K562 (cell line): ENCODE results near the gene RPS6KA2. TPM values are rescaled to one million over a fixed set of nuclear protein-coding genes. Genes with fewer than 3 reads are reported as not detected.

Experiments
- ATAC-seq: fragments of 200-7000 bp; cut with Tn5 transposase; 3 replicates; pipeline ENCODE4 v1.9.1; 2020; ENCODE audit warnings: moderate library complexity
- BruUV-seq: library from RNA; stranded (reverse); fragments of 400-500 nt; replicated peaks from 2 replicates; lab custom pipeline; 2021; lab: Mats Ljungman, UMichigan
- CTCF ChIA-PET: fragments of 300-600 bp; formaldehyde crosslinking; extraction: SDS; loops from one replicate; lab custom pipeline; 2021; ENCODE audit warnings: low intra/inter-chr PET ratio; lab: Yijun Ruan, JAX
- POLR2A ChIA-PET: fragments of 300-600, 350-650 bp; sonication (Branson Sonifier 250); formaldehyde crosslinking; extraction: SDS; loops from one replicate; lab custom pipeline; 2021; ENCODE audit warnings: antibody characterized with exemption, inconsistent platforms; lab: Yijun Ruan, JAX
- DNase-seq, 4 experiments: peaks; one replicate each; pipeline versions ENCODE4 v3.0.0 to v3.0.0-alpha.2; 2011 to 2018; ENCODE audit warnings: low spot score in 3 of 4, mixed read lengths in 3 of 4; ENCODE audit errors: extremely low read depth in 1 of 4
- FAIRE-seq: peaks from 2 replicates; lab custom pipeline; 2011; peaks lifted over from hg19 to GRCh38; lab: Jason Lieb, UNC
- H2AFZ ChIP-seq: 2 replicates; pipeline ENCODE4 v1.6.0; 2011; ENCODE audit warnings: low read depth, low read length, control low read depth, inconsistent platforms
- H3K27ac ChIP-seq: fragments of 200-600 bp; 3 replicates; pipeline ENCODE4 v1.8.0; 2011; ENCODE audit warnings: low read depth, mild to moderate bottlenecking, control low read depth, inconsistent platforms, low read length, moderate library complexity, mixed read lengths; ENCODE audit errors: extremely low read depth
- H3K27me3 ChIP-seq, 2 experiments: fragments of 300-600 bp in 1 of 2; 2 replicates in 1 of 2; 3 replicates in 1 of 2; pipeline versions ENCODE4 v1.6.0 to v1.8.0; 2011; ENCODE audit warnings: inconsistent platforms in 2 of 2, low read length in 2 of 2, mild to moderate bottlenecking in 1 of 2, mixed read lengths in 1 of 2, moderate library complexity in 1 of 2; ENCODE audit not compliant: control insufficient read depth in 2 of 2, insufficient read depth in 2 of 2
- H3K36me3 ChIP-seq: fragments of 300-600 bp; 3 replicates; pipeline ENCODE4 v1.8.0; 2011; ENCODE audit warnings: mild to moderate bottlenecking, low read length, inconsistent platforms; ENCODE audit not compliant: control insufficient read depth, insufficient read depth
- H3K4me1 ChIP-seq, 2 experiments: fragments of 200-600 bp in 1 of 2; replicated peaks in 1 of 2; 2 replicates in 1 of 2; 3 replicates in 1 of 2; pipeline versions ENCODE4 v1.5.1 to v1.8.0; 2011; ENCODE audit warnings: inconsistent platforms in 2 of 2, low read length in 2 of 2, mild to moderate bottlenecking in 1 of 2, mixed read lengths in 1 of 2, moderate library complexity in 1 of 2; ENCODE audit not compliant: control insufficient read depth in 2 of 2, insufficient read depth in 2 of 2
- H3K4me2 ChIP-seq: 2 replicates; pipeline ENCODE4 v1.6.1; 2011; ENCODE audit warnings: low read length, control low read depth, inconsistent platforms, mixed read lengths; ENCODE audit not compliant: insufficient read depth
- H3K4me3 ChIP-seq: fragments of 200-600 bp; sonication (generic), shearing (Covaris generic); 2 replicates; pipeline ENCODE4 v1.5.1; 2016; ENCODE audit warnings: control low read depth, inconsistent platforms
- H3K79me2 ChIP-seq: fragments of 200-600 bp; 3 replicates; pipeline ENCODE4 v1.8.0; 2011; ENCODE audit warnings: low read length, inconsistent platforms; ENCODE audit not compliant: control insufficient read depth, insufficient read depth
- H3K9ac ChIP-seq, 2 experiments: 2 replicates each; pipeline versions ENCODE4 v1.6.0 to v1.6.1; 2011; ENCODE audit warnings: low read depth in 2 of 2, low read length in 2 of 2, control low read depth in 1 of 2, inconsistent platforms in 1 of 2, mild to moderate bottlenecking in 1 of 2, mixed read lengths in 1 of 2; ENCODE audit not compliant: insufficient read depth in 1 of 2
- H3K9me1 ChIP-seq: one replicate; pipeline ENCODE4 v1.6.0; 2011; ENCODE audit warnings: inconsistent platforms, mild to moderate bottlenecking, low read length, moderate library complexity; ENCODE audit not compliant: control insufficient read depth, insufficient read depth
- H3K9me3 ChIP-seq: replicated peaks from 2 replicates; pipeline ENCODE4 v1.5.1; 2011; ENCODE audit warnings: low read depth, low read length, inconsistent platforms; ENCODE audit not compliant: control insufficient read depth, insufficient read depth
- H4K20me1 ChIP-seq: replicated peaks from 2 replicates; pipeline ENCODE4 v1.6.1; 2011; ENCODE audit warnings: low read length, inconsistent platforms, mixed read lengths; ENCODE audit not compliant: control insufficient read depth, insufficient read depth
- CBX2 ChIP-seq: fragments of 200-600 bp; sonication (generic); IDR thresholded peaks from one replicate; pipeline ENCODE4 v1.6.1; 2012; ENCODE audit warnings: mild to moderate bottlenecking, low read length, inconsistent platforms; ENCODE audit not compliant: insufficient read depth, poor library complexity, severe bottlenecking
- KLF1 ChIP-seq: fragments of 450-650 bp; IDR thresholded peaks from 2 replicates; pipeline ENCODE4 v1.6.1; 2016; ENCODE audit warnings: missing genetic modification characterization, missing compliant biosample characterization
- KLF16 ChIP-seq: IDR thresholded peaks from 2 replicates; pipeline ENCODE4 v1.6.1; 2016; ENCODE audit warnings: antibody characterized with exemption
- MAFF ChIP-seq: IDR thresholded peaks from 2 replicates; pipeline ENCODE4 v1.6.1; 2012; ENCODE audit warnings: low read length, improper control_type of control experiment
- TAF15 ChIP-seq: fragments of 200-400 bp; formaldehyde crosslinking; IDR thresholded peaks from 2 replicates; pipeline ENCODE4 v1.6.1; 2017; ENCODE audit warnings: mild to moderate bottlenecking, low read depth, low read length, moderate library complexity
- WGBS: fragments of 100-300 bp; shearing (Covaris generic); methylation state at CpG from one replicate; pipeline ENCODE4 v1.1.6; 2016; ENCODE audit warnings: low coverage, mixed read lengths; ENCODE audit not compliant: insufficient coverage; ENCODE audit errors: missing lambda C conversion rate; 5-methylcytosine and 5-hydroxymethylcytosine counted together
- in situ Hi-C: fragments of 300-500 bp; cut with MboI; formaldehyde crosslinking; loops from 4 replicates; pipeline ENCODE4 v1.15.0; 2018; ENCODE audit warnings: inconsistent platforms, mixed read lengths
- intact Hi-C: fragments of 100-400 bp; cut with micrococcal nuclease; formaldehyde crosslinking; loops from 2 replicates; pipeline ENCODE4 v1.14.2; 2022
- polyA plus RNA-seq, 8 experiments: library from polyadenylated mRNA; depleted of rRNA in 4 of 8; stranded (reverse) in 5 of 8; unstranded in 3 of 8; fragments of >200 nt; fragmentation: Nextera tagmentation in 2 of 8; fragmentation: Illumina TruSeq in 1 of 8; extraction: Ambion mirVana in 2 of 8; extraction: Trizol in 1 of 8; gene quantifications; 2 replicates each; pipeline versions ENCODE4 v1.2.1 to v1.2.3, GENCODE V29; 2011 to 2014; ENCODE audit warnings: inconsistent platforms in 1 of 8, missing spikeins in 1 of 8
- total RNA-seq, 7 experiments: library from RNA; depleted of rRNA in 6 of 7; stranded (reverse); fragments of >200 nt in 6 of 7; fragmentation: Illumina TruSeq in 2 of 7; extraction: Trizol in 2 of 7; gene quantifications; 2 replicates each; pipeline versions ENCODE4 v1.2.1 to v1.2.3, GENCODE V29; 2011 to 2021; ENCODE audit warnings: low replicate concordance in 1 of 7
- TF ChIP-seq, protein P1 (sequence below): fragments of 450-650 bp; formaldehyde crosslinking; conservative IDR thresholded peaks from 2 replicates; pipeline ENCODE4 v1.4.0; 2022; ENCODE audit warnings: mild to moderate bottlenecking, missing genetic modification characterization
- TF ChIP-seq, protein P2 (sequence below), 2 experiments: IDR thresholded peaks in 1 of 2; conservative IDR thresholded peaks in 1 of 2; 2 replicates each; pipeline ENCODE4 v1.6.1; 2016; ENCODE audit warnings: low read depth in 2 of 2, mild to moderate bottlenecking in 1 of 2, missing compliant biosample characterization in 1 of 2, missing genetic modification characterization in 1 of 2, moderate library complexity in 1 of 2
- TF ChIP-seq, protein P3 (sequence below): fragments of 250-450 bp; sonication (Bioruptor Pico); IDR thresholded peaks from 2 replicates; pipeline ENCODE4 v1.4.0; 2020; ENCODE audit warnings: mild to moderate bottlenecking, moderate library complexity, borderline replicate concordance
- TF ChIP-seq, protein P4 (sequence below): fragments of 250-450 bp; sonication (Bioruptor Pico); IDR thresholded peaks from 2 replicates; pipeline ENCODE4 v1.4.0; 2020; ENCODE audit warnings: borderline replicate concordance

Gene RPS6KA2
- total and polyA plus RNA-seq, 9 of the 15 experiments (the other 6 are each of a cell fraction or from before 2014, with no cell fraction given), result 0.29 to 1.00 (median 0.53) TPM

DNA sequence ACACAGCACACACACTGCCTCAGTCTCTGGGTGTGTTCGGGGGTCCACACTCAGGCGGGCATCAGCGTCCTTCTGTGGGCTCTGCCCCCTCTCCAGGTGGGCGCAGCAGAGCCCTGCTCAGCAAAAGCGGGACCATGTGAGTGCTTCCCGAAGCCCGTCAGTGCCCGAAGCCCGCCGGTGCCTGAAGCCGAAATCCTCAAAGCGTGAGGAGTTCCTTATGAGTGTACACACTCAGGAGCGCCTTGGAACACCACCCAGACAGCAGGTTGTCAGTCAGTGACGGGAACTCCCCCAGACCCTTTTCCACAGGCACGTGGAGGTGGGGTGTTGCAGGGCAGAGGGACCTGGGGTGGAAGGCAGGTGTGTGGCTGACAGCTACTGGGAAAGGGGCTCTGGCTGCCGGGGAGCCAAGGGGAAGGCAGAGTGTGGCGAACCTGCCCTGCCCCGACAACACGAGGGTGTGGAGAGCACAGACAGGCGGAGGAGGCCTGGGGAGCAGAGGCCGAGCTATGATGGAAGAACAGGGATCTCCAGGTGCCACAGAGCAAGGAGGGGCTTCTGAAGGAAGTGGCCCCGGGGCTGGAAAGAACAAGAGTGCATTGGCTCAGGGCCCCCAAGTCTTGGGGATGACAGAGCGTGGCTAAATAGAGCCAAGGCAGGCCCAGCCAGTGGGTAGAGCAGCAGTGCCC lies 128.2 kb downstream of the RPS6KA2 start:
- FAIRE-seq (no peak), ATAC-seq (no peak), DNase-seq (no peak)
- intact Hi-C loops, result no loop called here
- Histone ChIP-seq H3K9ac (no peak overlapping the region), H4K20me1 (peaks cover 7% of the 10 kb centered on the region; the same call in 1 of the 2 replicates), H3K4me1 (peaks cover 0 to 4% of the 10 kb centered on the region in 2 experiments; a peak in 2 of 5 replicates), H3K4me3 (no peak overlapping the region), H3K27ac (no peak overlapping the region), H3K36me3 (no peaks in the 10 kb centered on the region), H3K9me3 (no peaks in the 10 kb centered on the region), H3K4me2 (no peak overlapping the region), H2AFZ (no peak overlapping the region), H3K9me1 (no peaks in the 10 kb centered on the region), H3K79me2 (no peaks in the 10 kb centered on the region), H3K27me3 (peaks cover 56 to 90% of the 10 kb centered on the region in 2 experiments)
- in situ Hi-C loops, result no loop called here
- POLR2A ChIA-PET, result no interaction called here
- 2% methylated on average over 21 of the region's 23 CpGs for WGBS
- BruUV-seq, result no TSS peak
- CTCF ChIA-PET, result no interaction called here
- TF ChIP-seq, protein P1, sequence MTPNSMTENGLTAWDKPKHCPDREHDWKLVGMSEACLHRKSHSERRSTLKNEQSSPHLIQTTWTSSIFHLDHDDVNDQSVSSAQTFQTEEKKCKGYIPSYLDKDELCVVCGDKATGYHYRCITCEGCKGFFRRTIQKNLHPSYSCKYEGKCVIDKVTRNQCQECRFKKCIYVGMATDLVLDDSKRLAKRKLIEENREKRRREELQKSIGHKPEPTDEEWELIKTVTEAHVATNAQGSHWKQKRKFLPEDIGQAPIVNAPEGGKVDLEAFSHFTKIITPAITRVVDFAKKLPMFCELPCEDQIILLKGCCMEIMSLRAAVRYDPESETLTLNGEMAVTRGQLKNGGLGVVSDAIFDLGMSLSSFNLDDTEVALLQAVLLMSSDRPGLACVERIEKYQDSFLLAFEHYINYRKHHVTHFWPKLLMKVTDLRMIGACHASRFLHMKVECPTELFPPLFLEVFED (CRISPR knock-in tag), result no peak
- no peak for TF ChIP-seq MAFF
- no peak for TF ChIP-seq TAF15
- TF ChIP-seq, protein P2, sequence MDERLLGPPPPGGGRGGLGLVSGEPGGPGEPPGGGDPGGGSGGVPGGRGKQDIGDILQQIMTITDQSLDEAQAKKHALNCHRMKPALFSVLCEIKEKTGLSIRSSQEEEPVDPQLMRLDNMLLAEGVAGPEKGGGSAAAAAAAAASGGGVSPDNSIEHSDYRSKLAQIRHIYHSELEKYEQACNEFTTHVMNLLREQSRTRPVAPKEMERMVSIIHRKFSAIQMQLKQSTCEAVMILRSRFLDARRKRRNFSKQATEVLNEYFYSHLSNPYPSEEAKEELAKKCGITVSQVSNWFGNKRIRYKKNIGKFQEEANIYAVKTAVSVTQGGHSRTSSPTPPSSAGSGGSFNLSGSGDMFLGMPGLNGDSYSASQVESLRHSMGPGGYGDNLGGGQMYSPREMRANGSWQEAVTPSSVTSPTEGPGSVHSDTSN (CRISPR knock-in tag; IDR thresholded peaks at IDR 0.05; ENCODE audit: low read depth), result no peak
- TF ChIP-seq, protein P2 (tag; conservative IDR thresholded peaks at IDR 0.05; ENCODE audit: low read depth), result no peak
- TF ChIP-seq KLF1 (tag), result no peak
- TF ChIP-seq KLF16, result no peak
- TF ChIP-seq, protein P3, sequence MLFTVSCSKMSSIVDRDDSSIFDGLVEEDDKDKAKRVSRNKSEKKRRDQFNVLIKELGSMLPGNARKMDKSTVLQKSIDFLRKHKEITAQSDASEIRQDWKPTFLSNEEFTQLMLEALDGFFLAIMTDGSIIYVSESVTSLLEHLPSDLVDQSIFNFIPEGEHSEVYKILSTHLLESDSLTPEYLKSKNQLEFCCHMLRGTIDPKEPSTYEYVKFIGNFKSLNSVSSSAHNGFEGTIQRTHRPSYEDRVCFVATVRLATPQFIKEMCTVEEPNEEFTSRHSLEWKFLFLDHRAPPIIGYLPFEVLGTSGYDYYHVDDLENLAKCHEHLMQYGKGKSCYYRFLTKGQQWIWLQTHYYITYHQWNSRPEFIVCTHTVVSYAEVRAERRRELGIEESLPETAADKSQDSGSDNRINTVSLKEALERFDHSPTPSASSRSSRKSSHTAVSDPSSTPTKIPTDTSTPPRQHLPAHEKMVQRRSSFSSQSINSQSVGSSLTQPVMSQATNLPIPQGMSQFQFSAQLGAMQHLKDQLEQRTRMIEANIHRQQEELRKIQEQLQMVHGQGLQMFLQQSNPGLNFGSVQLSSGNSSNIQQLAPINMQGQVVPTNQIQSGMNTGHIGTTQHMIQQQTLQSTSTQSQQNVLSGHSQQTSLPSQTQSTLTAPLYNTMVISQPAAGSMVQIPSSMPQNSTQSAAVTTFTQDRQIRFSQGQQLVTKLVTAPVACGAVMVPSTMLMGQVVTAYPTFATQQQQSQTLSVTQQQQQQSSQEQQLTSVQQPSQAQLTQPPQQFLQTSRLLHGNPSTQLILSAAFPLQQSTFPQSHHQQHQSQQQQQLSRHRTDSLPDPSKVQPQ, result no peak
- no peak for TF ChIP-seq CBX2
- TF ChIP-seq, protein P4, sequence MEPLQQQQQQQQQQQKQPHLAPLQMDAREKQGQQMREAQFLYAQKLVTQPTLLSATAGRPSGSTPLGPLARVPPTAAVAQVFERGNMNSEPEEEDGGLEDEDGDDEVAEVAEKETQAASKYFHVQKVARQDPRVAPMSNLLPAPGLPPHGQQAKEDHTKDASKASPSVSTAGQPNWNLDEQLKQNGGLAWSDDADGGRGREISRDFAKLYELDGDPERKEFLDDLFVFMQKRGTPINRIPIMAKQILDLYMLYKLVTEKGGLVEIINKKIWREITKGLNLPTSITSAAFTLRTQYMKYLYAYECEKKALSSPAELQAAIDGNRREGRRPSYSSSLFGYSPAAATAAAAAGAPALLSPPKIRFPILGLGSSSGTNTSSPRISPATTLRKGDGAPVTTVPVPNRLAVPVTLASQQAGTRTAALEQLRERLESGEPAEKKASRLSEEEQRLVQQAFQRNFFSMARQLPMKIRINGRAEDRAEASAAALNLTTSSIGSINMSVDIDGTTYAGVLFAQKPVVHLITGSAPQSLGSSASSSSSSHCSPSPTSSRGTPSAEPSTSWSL, result no peak
